ENCODE data around the gene PDE1A. TPM values are rescaled to one million over a fixed set of nuclear protein-coding genes. Genes with fewer than 3 reads are reported as not detected.

PDE1A gene
- total RNA-seq, 1 experiment from 2014 or later = not detected

Small RNA genes within 50 kb of the gene (small RNA-seq; reads per million reads assigned to genes)
- gene RN7SL267P = 0 reads per million in 2 experiments

Data from SK-MEL-5 (cell line).